Mucosa of stomach (tissue), 1 donor: ENCODE measurements around the gene SLC38A3.

Experiments
- H3K27me3 ChIP-seq: one replicate; pipeline ENCODE4 v1.7.0; 2013; ENCODE audit warnings: mild to moderate bottlenecking, low read length; ENCODE audit not compliant: control insufficient read depth, insufficient read depth
- H3K36me3 ChIP-seq: one replicate; pipeline ENCODE4 v1.7.0; 2013; ENCODE audit warnings: low read length; ENCODE audit not compliant: control insufficient read depth, insufficient read depth
- H3K4me1 ChIP-seq: one replicate; pipeline ENCODE4 v1.7.0; 2013; ENCODE audit warnings: mild to moderate bottlenecking, low read length; ENCODE audit not compliant: control insufficient read depth, insufficient read depth
- H3K4me3 ChIP-seq: one replicate; pipeline ENCODE4 v1.7.0; 2013; ENCODE audit warnings: low read length
- H3K9ac ChIP-seq: one replicate; pipeline ENCODE4 v1.7.0; 2013; ENCODE audit warnings: mild to moderate bottlenecking, low read length, moderate library complexity
- H3K9me3 ChIP-seq: one replicate; pipeline ENCODE4 v1.7.0; 2013; ENCODE audit warnings: mild to moderate bottlenecking, low read length, moderate library complexity; ENCODE audit not compliant: control insufficient read depth
- donor health status: Pancreatic carcinoma.

SLC38A3 gene

DNA sequence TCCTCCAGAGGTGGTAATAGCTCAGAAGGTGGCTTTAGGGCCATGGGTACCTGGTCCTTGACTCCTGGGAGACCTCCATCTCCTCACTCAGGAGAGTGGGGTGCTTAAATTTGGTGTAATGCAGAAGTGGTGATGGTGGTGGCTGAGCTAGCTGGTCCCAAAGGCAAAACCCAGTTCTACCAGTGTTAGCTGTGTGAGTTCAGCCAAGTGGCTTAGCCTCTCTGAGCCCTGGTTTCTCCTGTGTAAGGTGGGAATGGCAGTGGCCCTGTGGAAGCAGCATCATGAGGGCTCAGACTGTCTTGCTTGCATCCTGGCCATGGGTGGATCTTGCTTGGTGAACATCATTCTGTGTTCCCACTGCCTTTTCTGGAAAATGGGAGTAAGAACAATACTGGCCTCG, 40.6 kb upstream of the SLC38A3 start:
- Histone ChIP-seq H3K4me3 (no peak overlapping the region), H3K4me1 (peaks cover 99% of the 10 kb centered on the region), H3K36me3 (no peaks in the 10 kb centered on the region), H3K9me3 (no peaks in the 10 kb centered on the region), H3K9ac (peak overlapping the region; percentile 29), H3K27me3 (no peaks in the 10 kb centered on the region)

DNA sequence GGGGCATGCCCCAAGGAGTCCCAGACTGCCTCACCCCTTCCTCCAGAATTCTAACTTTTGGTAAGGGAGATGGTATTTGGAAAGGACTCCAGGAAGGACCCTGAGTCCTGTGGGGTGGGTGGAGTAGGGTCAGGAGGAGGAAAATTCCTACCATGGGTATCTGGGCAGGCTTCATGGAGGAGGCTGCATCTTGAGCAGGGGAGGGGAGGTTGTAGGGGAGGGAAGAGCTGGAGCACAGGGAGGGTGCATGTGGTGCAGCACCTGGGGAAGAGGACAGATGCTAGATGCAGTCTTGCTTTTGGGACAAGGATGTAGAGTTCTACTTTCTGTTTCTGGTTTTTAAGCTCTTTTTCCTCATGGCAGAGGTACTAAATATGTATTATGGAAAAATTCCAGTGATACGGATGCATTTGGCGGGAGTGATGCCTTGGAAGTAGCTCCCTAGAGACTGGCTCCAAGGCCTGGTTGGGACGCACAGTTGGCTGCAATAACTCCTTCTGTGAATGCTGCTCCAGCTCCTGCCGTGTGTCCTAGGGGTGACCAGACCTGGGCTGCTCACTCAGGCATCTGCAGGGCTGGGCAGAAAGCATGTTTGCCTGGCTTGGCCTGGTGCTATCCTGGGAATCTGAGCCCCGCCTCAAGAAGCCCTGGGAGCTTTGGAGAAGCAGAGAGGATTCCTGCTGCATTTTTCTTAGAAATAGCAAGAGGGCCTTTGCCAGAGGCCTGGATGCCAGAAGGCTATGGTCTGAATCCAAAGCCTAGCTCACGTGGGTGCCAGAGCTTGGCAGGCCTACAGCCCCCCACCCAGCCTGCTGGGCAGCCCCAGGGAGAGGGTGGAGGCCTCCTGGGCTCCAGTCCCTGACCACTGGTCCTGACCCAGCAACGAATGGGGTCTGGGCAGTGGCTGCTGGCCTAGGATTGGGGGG, 39.8 kb upstream of the SLC38A3 start:
- Histone ChIP-seq H3K4me1 (peaks cover 99% of the 10 kb centered on the region), H3K9ac (peak overlapping the region; percentile 36), H3K36me3 (no peaks in the 10 kb centered on the region), H3K9me3 (no peaks in the 10 kb centered on the region), H3K27me3 (no peaks in the 10 kb centered on the region), H3K4me3 (no peak overlapping the region)

GRCh38 chr3:50165910-50166538, 39.0 kb upstream of the SLC38A3 start:
- Histone ChIP-seq H3K9me3 (no peaks in the 10 kb centered on the region), H3K27me3 (no peaks in the 10 kb centered on the region), H3K4me1 (peaks cover 99% of the 10 kb centered on the region), H3K36me3 (no peaks in the 10 kb centered on the region), H3K4me3 (no peak overlapping the region), H3K9ac (peak overlapping the region; percentile 36)

DNA sequence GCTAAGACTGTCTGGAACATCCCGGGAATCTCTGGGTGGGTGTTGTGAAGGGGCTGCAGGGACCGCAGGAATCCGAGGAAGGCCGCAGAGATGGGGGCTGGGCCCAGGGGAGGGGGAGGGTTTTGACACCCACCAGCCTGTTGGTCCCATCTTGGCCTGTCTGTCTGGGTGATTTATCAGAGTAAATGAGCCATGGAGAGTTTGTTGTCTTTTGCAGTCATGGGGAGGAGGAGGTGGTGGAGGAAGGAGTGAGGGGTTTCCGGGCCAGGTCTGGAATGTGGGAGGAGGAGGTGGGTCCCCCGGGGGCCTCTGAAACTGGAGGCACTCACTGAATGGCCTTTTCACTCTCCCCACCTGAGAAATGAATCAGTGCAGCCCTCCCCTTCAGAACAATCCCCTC, 38.5 kb upstream of the SLC38A3 start:
- H3K4me1 ChIP-seq, result peaks cover 99% of the 10 kb centered on the region

GRCh38 chr3:50167069-50167840, 37.8 kb upstream of the SLC38A3 start:
- no peak overlapping the region for H3K4me3 ChIP-seq
- H3K9me3 ChIP-seq, result no peaks in the 10 kb centered on the region
- no peaks in the 10 kb centered on the region for H3K27me3 ChIP-seq
- H3K9ac ChIP-seq, result peak overlapping the region; percentile 53
- no peaks in the 10 kb centered on the region for H3K36me3 ChIP-seq
- peaks cover 99% of the 10 kb centered on the region for H3K4me1 ChIP-seq

More for the DNA sequence above, 38.5 kb upstream of the SLC38A3 start:
- H3K4me3 ChIP-seq, result no peak overlapping the region
- no peaks in the 10 kb centered on the region for H3K27me3 ChIP-seq
- no peaks in the 10 kb centered on the region for H3K36me3 ChIP-seq
- peak overlapping the region; percentile 38 for H3K9ac ChIP-seq
- no peaks in the 10 kb centered on the region for H3K9me3 ChIP-seq

DNA sequence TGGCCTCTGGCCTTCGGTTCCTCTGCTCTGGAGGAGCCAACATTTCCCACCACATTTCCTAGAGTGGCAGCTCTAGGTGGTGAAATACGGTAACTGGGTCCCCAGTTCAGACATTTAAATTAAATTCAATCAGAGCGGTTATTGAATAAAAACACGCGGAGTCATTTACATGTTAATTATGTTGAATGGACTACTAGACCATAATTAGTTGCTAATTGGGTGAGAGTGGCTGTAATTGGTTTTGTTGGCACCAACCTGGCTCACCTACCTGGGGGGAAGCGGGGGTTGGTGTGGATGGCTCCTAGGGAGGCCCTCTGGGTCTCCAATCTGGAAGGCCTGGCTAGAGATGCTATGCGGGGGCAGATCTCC, 37.2 kb upstream of the SLC38A3 start:
- H3K4me1 ChIP-seq, result peaks cover 99% of the 10 kb centered on the region
- no peak overlapping the region for H3K4me3 ChIP-seq
- peak overlapping the region; percentile 53 for H3K9ac ChIP-seq
- H3K36me3 ChIP-seq, result no peaks in the 10 kb centered on the region
- no peaks in the 10 kb centered on the region for H3K27me3 ChIP-seq
- H3K9me3 ChIP-seq, result no peaks in the 10 kb centered on the region

DNA sequence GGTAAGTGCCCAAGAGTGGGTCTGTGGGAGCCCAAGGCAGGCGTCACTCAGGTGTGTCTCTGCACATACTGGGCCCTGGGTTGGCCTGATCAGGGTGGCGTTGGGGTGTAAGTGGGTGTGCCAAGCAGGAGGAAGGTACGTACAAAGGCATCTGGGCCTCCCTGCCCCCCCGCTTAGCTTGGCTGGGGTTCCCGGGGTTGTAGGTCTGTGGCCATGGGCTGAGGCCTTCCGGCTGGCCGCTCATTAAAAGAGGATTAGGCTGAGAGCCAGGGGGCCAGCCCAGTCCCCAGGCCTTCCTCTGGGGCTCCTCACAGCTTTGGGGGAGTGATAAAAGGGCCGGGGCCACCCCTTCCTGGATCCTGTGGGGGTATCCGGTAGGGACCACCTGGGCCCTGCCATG, 36.7 kb upstream of the SLC38A3 start:
- H3K4me1 ChIP-seq, result peaks cover 99% of the 10 kb centered on the region
- no peak overlapping the region for H3K4me3 ChIP-seq
- no peaks in the 10 kb centered on the region for H3K27me3 ChIP-seq
- H3K9me3 ChIP-seq, result no peaks in the 10 kb centered on the region
- no peaks in the 10 kb centered on the region for H3K36me3 ChIP-seq
- peak overlapping the region; percentile 53 for H3K9ac ChIP-seq

DNA sequence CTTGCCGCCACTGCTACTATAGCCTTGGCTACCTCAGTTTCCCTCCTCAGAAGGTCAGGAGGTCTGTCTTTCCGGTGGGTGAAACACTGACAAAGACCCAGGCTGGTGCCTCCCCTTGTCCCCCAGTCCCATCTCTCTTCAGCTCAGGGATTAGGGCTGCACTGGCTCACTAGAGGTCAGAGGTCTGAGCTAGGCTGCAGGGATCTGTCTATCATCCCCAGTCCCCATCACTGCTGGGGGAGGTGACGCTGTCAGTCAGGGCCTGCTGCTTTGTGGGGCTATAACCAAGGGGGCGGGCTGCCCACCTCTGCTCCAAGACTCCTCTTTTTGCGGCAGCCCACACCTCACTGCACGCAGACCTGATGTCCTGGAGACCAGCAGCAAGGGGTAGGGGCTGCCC, 36.3 kb upstream of the SLC38A3 start:
- no peaks in the 10 kb centered on the region for H3K36me3 ChIP-seq
- no peaks in the 10 kb centered on the region for H3K27me3 ChIP-seq
- H3K4me3 ChIP-seq, result no peak overlapping the region
- peaks cover 99% of the 10 kb centered on the region for H3K4me1 ChIP-seq
- H3K9me3 ChIP-seq, result no peaks in the 10 kb centered on the region
- peak overlapping the region; percentile 41 for H3K9ac ChIP-seq

- H3K9ac ChIP-seq, result no peak overlapping the region
These were observed 35.7 kb upstream of the SLC38A3 start for GRCh38 chr3:50169232-50169832.

GRCh38 chr3:50169858-50170257, 35.2 kb upstream of the SLC38A3 start:
- H3K9ac ChIP-seq, result no peak overlapping the region
- no peaks in the 10 kb centered on the region for H3K36me3 ChIP-seq
- no peaks in the 10 kb centered on the region for H3K9me3 ChIP-seq
- H3K4me1 ChIP-seq, result peaks cover 93% of the 10 kb centered on the region
- no peak overlapping the region for H3K4me3 ChIP-seq
- no peaks in the 10 kb centered on the region for H3K27me3 ChIP-seq

More at GRCh38 chr3:50169232-50169832, 35.7 kb upstream of the SLC38A3 start:
- Histone ChIP-seq H3K4me1 (peaks cover 98% of the 10 kb centered on the region), H3K9me3 (no peaks in the 10 kb centered on the region), H3K36me3 (no peaks in the 10 kb centered on the region), H3K4me3 (no peak overlapping the region), H3K27me3 (no peaks in the 10 kb centered on the region)

GRCh38 chr3:50170689-50171088, 34.4 kb upstream of the SLC38A3 start:
- Histone ChIP-seq H3K4me1 (peaks cover 89% of the 10 kb centered on the region), H3K27me3 (no peaks in the 10 kb centered on the region), H3K9ac (peak overlapping the region; percentile 34), H3K36me3 (no peaks in the 10 kb centered on the region), H3K9me3 (no peaks in the 10 kb centered on the region), H3K4me3 (no peak overlapping the region)
